B cell (primary cell): ENCODE data around the gene HLA-DQA1. TPM values are rescaled to one million over a fixed set of nuclear protein-coding genes. Genes with fewer than 3 reads are reported as not detected.
"Not testable (repeated sequence)": the region's sequence is repeated elsewhere in the genome, so short reads cannot be mapped to it uniquely, and the experiment has no call there.

Experiments used
- ATAC-seq: fragments of 200-7000 bp; cut with Tn5 transposase; one replicate; pipeline ENCODE4 v1.10.0; 2021; ENCODE audit warnings: low read depth, mild to moderate bottlenecking, moderate number of reproducible peaks, moderate library complexity
- CTCF ChIA-PET: fragments of 350-600 bp; sonication (Branson Sonifier 250); formaldehyde crosslinking; loops from one replicate; lab custom pipeline; 2021; ENCODE audit warnings: antibody characterized with exemption, inconsistent platforms; lab: Charles Lee
- POLR2A ChIA-PET: fragments of 350-600 bp; sonication (Branson Sonifier 250); formaldehyde crosslinking; loops from one replicate; lab custom pipeline; 2021; ENCODE audit warnings: antibody characterized with exemption; lab: Charles Lee
- DNase-seq: peaks from one replicate; pipeline ENCODE4 v3.0.0; 2013
- H2AFZ ChIP-seq: 2 replicates; pipeline ENCODE4 v1.6.1; 2012; ENCODE audit warnings: mild to moderate bottlenecking, low read depth, low read length; ENCODE audit not compliant: insufficient read depth, poor library complexity, severe bottlenecking
- H3K27ac ChIP-seq, 2 donors: 1 replicate in 1 of 2; 2 replicates in 1 of 2; pipeline ENCODE4 v1.5.1; 2012 to 2013; ENCODE audit warnings: low read length in 2 of 2, mild to moderate bottlenecking in 2 of 2, moderate library complexity in 1 of 2
- H3K27me3 ChIP-seq, 4 experiments: fragments of 200-600 bp in 1 of 4; sonication (generic) in 1 of 4; replicated peaks in 1 of 4; 1 replicate in 2 of 4; 2 replicates in 2 of 4; pipeline versions ENCODE4 v1.6.1 to v1.7.0; 2013 to 2016; ENCODE audit warnings: low read length in 3 of 4, mild to moderate bottlenecking in 2 of 4, mixed read lengths in 1 of 4, moderate library complexity in 1 of 4; ENCODE audit not compliant: insufficient read depth in 4 of 4, control insufficient read depth in 3 of 4; ENCODE audit errors: control extremely low read depth in 1 of 4
- H3K36me3 ChIP-seq, 2 experiments: replicated peaks in 1 of 2; 1 replicate in 1 of 2; 2 replicates in 1 of 2; pipeline versions ENCODE4 v1.6.1 to v1.7.1; 2013; ENCODE audit warnings: low read length in 1 of 2; ENCODE audit not compliant: insufficient read depth in 2 of 2, control insufficient read depth in 1 of 2; ENCODE audit errors: control extremely low read depth in 1 of 2, extremely low read depth in 1 of 2
- H3K4me1 ChIP-seq, 2 donors: fragments of 200-600 bp in 1 of 2; sonication (generic) in 1 of 2; 1 replicate in 1 of 2; 2 replicates in 1 of 2; pipeline versions ENCODE4 v1.5.1 to v1.6.1; 2013 to 2017; ENCODE audit warnings: low read length in 2 of 2; ENCODE audit not compliant: control insufficient read depth in 2 of 2, insufficient read depth in 2 of 2
- H3K4me2 ChIP-seq: replicated peaks from 2 replicates; pipeline ENCODE3; 2012; ENCODE audit warnings: mild to moderate bottlenecking, low read depth, low read length; ENCODE audit not compliant: poor library complexity, severe bottlenecking
- H3K4me3 ChIP-seq, 5 experiments: fragments of 200-600 bp in 1 of 5; sonication (generic) in 1 of 5; 1 replicate in 3 of 5; 2 replicates in 2 of 5; pipeline versions ENCODE4 v1.5.1 to v1.7.0; 2011 to 2016; ENCODE audit warnings: low read length in 4 of 5, mild to moderate bottlenecking in 4 of 5, low read depth in 2 of 5, control low read depth in 1 of 5, moderate library complexity in 1 of 5; ENCODE audit not compliant: insufficient read depth in 1 of 5; ENCODE audit errors: control extremely low read depth in 1 of 5, extremely low read depth in 1 of 5
- H3K79me2 ChIP-seq: fragments of 200-600 bp; sonication (generic); one replicate; pipeline ENCODE4 v1.6.0; 2016; ENCODE audit warnings: low read length; ENCODE audit not compliant: control insufficient read depth, insufficient read depth
- H3K9ac ChIP-seq: fragments of 200-600 bp; sonication (generic); 2 replicates; pipeline ENCODE4 v1.6.1; 2017; ENCODE audit warnings: mild to moderate bottlenecking, low read length, moderate library complexity
- H3K9me3 ChIP-seq, 3 donors: one replicate each; pipeline versions ENCODE4 v1.6.1 to v1.7.1; 2013; ENCODE audit warnings: low read length in 2 of 3; ENCODE audit not compliant: control insufficient read depth in 2 of 3, insufficient read depth in 1 of 3; ENCODE audit errors: control extremely low read depth in 1 of 3
- H4K20me1 ChIP-seq: 2 replicates; pipeline ENCODE4 v1.6.0; 2012; ENCODE audit warnings: mild to moderate bottlenecking, low read length; ENCODE audit not compliant: insufficient read depth, control insufficient read depth, poor library complexity, severe bottlenecking
- H3K27ac Mint-ChIP-seq: one replicate; pipeline ENCODE4 v1.8.0; 2021; ENCODE audit warnings: mixed read lengths
- H3K27me3 Mint-ChIP-seq: one replicate; pipeline ENCODE4 v1.8.0; 2021; ENCODE audit warnings: mixed read lengths
- H3K4me1 Mint-ChIP-seq: one replicate; pipeline ENCODE4 v1.8.0; 2021; ENCODE audit warnings: mixed read lengths
- H3K4me3 Mint-ChIP-seq: one replicate; pipeline ENCODE4 v1.8.0; 2021; ENCODE audit warnings: mixed read lengths
- H3K9me3 Mint-ChIP-seq: one replicate; pipeline ENCODE4 v1.8.0; 2022; ENCODE audit warnings: mixed read lengths; ENCODE audit not compliant: insufficient read depth
- CTCF ChIP-seq: fragments of 200-600 bp; IDR thresholded peaks from one replicate; pipeline ENCODE4 v1.8.0; 2022; ENCODE audit warnings: antibody characterized with exemption, mild to moderate bottlenecking
- EZH2 ChIP-seq: IDR thresholded peaks from 2 replicates; pipeline ENCODE4 v1.6.1; 2012; ENCODE audit warnings: borderline replicate concordance, low read depth, mild to moderate bottlenecking, moderate library complexity, low read length; ENCODE audit not compliant: insufficient read depth, poor library complexity, severe bottlenecking
- WGBS: methylation state at CpG from one replicate; pipeline ENCODE4 v1.1.5; 2013; ENCODE audit warnings: missing lambda C conversion rate; ENCODE audit not compliant: insufficient coverage; 5-methylcytosine and 5-hydroxymethylcytosine counted together
- intact Hi-C: fragments of 100-400 bp; cut with micrococcal nuclease; formaldehyde crosslinking; loops from one replicate; pipeline ENCODE4 v1.10.0; 2022
- polyA plus RNA-seq: library from polyadenylated mRNA; depleted of rRNA; stranded (reverse); fragments of >200 nt; gene quantifications from 2 replicates; pipeline ENCODE4 v1.2.3, GENCODE V29; 2012
- total RNA-seq, 2 donors: library from RNA; stranded (reverse); fragments of 120-200 nt in 1 of 2; gene quantifications; 1 replicate in 1 of 2; 2 replicates in 1 of 2; pipeline versions ENCODE4 v1.2.3 to v1.2.4, GENCODE V29; 2013 to 2022

The HLA-DQA1 gene
- total and polyA plus RNA-seq, 2 donors (not counting 1 experiment from before 2014, with no cell fraction given) = 486 to 489 TPM

- WGBS = 0% methylated on average over 1 of the region's 3 CpGs
- CTCF ChIA-PET = interaction anchor here (1.3 kb wide), 1 partner anchor 8 kb away, joined by 4 read pairs; no protein-coding TSS in a partner anchor
- peak overlapping the region; percentile 71 for H3K4me2 ChIP-seq
- H3K4me3 ChIP-seq = peak overlapping the region in 4 of 5 experiments; percentile 16 to 40 (median 30)
- no peaks in the 10 kb centered on the region for H3K9me3 ChIP-seq
- Mint-ChIP-seq H3K27me3 (no peaks in the 10 kb centered on the region), H3K4me1 (peaks cover 78% of the 10 kb centered on the region), H3K4me3 (peak overlapping the region; percentile 95), H3K9me3 (no peaks in the 10 kb centered on the region), H3K27ac (peak overlapping the region; percentile 100)
- no peaks in the 10 kb centered on the region for H3K27me3 ChIP-seq
- H3K79me2 ChIP-seq = peaks cover 55% of the 10 kb centered on the region
- TF ChIP-seq CTCF (no peak), EZH2 (no peak)
- DNase-seq (peak; percentile 87), ATAC-seq (peak; percentile 55)
- no peaks in the 10 kb centered on the region for H4K20me1 ChIP-seq
- no peak overlapping the region for H2AFZ ChIP-seq
- no peaks in the 10 kb centered on the region for H3K36me3 ChIP-seq
- POLR2A ChIA-PET = interaction anchor here (0.9 to 2.0 kb wide), 11 partner anchors 10 to 343 kb away, joined by 3 to 20 read pairs (median 4); partner anchors contain the start of genes HLA-DQA1, HLA-DQB1, HLA-DRA and TAP2
- peak overlapping the region; percentile 92 to 97 for H3K27ac ChIP-seq
- intact Hi-C loops = loop anchor here (1.0 kb wide), 1 partner anchor 9 kb away; the partner anchor contains the start of gene HLA-DQA1
- peaks cover 60% of the 10 kb centered on the region in 2 donors for H3K4me1 ChIP-seq
- peak overlapping the region; percentile 52 for H3K9ac ChIP-seq
Observed at GRCh38 chr6:32627831-32628230, 9.4 kb upstream of the HLA-DQA1 start.

DNA sequence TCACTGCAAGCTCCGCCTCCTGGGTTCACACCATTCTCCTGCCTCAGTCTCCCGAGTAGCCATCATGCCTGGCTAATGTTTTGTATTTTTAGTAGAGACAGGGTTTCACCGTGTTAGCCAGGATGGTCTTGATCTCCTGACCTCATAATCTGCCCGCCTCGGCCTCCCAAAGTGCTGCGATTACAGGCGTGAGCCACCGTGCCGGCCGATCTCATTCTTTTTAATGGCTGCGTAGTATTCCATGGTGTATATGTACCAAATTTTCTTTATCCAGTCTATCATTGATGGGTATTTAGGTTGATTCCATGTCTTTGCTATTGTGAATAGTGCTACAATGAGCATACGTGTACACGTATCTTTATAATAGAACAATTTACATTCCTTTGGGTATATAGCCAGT lies 7.4 kb upstream of the HLA-DQA1 start:
- peak overlapping the region; percentile 58 for H3K4me3 Mint-ChIP-seq
- CTCF ChIA-PET, POLR2A ChIA-PET: not testable (repeated sequence)

More for the DNA sequence above, 7.4 kb upstream of the HLA-DQA1 start:
- H3K4me1 Mint-ChIP-seq = peaks cover 74% of the 10 kb centered on the region
- H3K9me3 ChIP-seq, H3K4me3 ChIP-seq, H3K27me3 Mint-ChIP-seq, H3K9me3 Mint-ChIP-seq, H4K20me1 ChIP-seq, DNase-seq, H3K36me3 ChIP-seq, H3K27me3 ChIP-seq, intact Hi-C loops, H3K9ac ChIP-seq, ATAC-seq, H3K4me2 ChIP-seq, H2AFZ ChIP-seq: not testable (repeated sequence)
- peaks cover 72% of the 10 kb centered on the region for H3K79me2 ChIP-seq
- WGBS = no CpG with 5 or more reads among the region's 13 CpGs
- H3K27ac Mint-ChIP-seq = peak overlapping the region; percentile 95
- H3K4me1 ChIP-seq = peaks cover 65 to 66% of the 10 kb centered on the region in 2 donors
- peak overlapping the region in 1 of 2 donors; percentile 97 for H3K27ac ChIP-seq
